ENCODE results near the gene CYB5B. TPM values are rescaled to one million over a fixed set of nuclear protein-coding genes. Genes with fewer than 3 reads are reported as not detected.

CYB5B gene
- total and polyA plus RNA-seq, 2 experiments from 2014 or later = 60.5 to 116 TPM

DNA sequence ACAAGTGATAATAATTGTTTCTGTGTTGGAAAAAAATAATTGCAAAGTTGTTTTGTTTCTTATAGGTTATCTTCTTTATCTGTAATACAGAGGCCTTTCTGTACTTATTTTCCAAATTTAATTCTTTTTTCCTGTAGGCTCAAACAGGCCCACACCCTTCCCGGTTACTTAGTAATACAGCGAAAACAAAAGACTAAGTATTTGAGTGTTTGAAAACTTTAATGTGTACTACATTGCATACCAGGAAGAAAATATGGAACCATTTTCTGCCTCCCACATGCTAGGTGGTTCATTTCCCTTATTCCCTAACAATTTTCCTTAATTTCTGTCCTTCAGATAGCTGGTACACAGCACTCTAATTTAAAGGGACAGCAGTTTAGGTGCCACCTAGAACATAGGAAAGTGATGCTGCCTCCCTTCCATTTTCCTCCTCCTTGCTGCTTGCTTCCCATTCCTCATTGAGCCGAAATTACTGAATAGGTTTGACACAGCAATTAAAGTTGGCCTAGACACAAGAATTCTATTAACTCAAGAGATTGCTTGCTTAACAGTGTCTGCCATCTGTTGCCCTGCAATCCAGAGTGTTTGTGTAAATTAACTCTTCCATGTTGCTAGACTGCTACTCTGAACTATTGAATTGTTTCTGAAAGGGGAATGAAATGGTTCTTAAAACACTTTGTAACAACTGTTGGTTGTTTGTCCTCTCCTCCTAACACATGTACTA, 24.2 kb downstream of the CYB5B start:
- TF ChIP-seq EZH2phosphoT487 (IDR thresholded peaks at IDR 0.05; ENCODE audit: low read depth, severe bottlenecking, unreplicated experiment) = no peak
- H3K4me3 ChIP-seq = no peak overlapping the region
- peak overlapping the region; percentile 39 for H3K27ac ChIP-seq
- H3K4me1 ChIP-seq (ENCODE audit: insufficient read depth) = peaks cover 17% of the 10 kb centered on the region
- H3K9me2 ChIP-seq (replicated peaks; ENCODE audit: insufficient read depth) = no peaks in the 10 kb centered on the region
- no peaks in the 10 kb centered on the region for H4K20me1 ChIP-seq (ENCODE audit: insufficient read depth, poor library complexity, severe bottlenecking)
- H2AFZ ChIP-seq = no peak overlapping the region
- no peaks in the 10 kb centered on the region for H3K9me3 ChIP-seq (ENCODE audit: low read depth)
- no peak overlapping the region for H3K4me2 ChIP-seq
- peaks cover 47% of the 10 kb centered on the region for H3K79me2 ChIP-seq
- 73% methylated on average over 3 of the region's 3 CpGs for WGBS (ENCODE audit: low lambda C conversion rate, missing lambda C conversion rate)
- no peaks in the 10 kb centered on the region for H3K27me3 ChIP-seq
- DNase-seq (ENCODE audit: low spot score) = no peak
- H3K36me3 ChIP-seq (replicated peaks; ENCODE audit: insufficient read depth, low read depth) = no peaks in the 10 kb centered on the region

DNA sequence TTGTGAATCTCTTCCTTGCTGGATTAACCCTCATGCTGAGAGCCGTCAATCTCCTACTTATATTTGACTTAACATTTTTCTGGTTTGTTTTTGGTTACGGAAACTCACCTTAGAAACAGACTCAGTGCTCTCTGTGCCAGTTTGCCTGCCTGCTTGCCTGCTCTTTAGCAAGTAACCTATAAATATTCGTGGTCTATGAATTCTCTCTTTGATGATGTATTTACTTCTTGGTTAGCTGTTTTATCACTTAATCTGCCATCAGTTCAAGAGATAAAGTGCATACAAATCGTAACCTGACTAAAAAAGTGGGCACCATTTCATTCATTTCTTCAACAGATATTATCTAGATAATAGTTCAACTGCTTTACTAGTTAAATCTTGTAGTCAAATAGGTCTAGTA, 26.7 kb downstream of the CYB5B start:
- no peak overlapping the region for H3K4me3 ChIP-seq
- no peak for DNase-seq (ENCODE audit: low spot score)
- WGBS (ENCODE audit: low lambda C conversion rate, missing lambda C conversion rate) = 65% methylated on average over 4 of the region's 4 CpGs

DNA sequence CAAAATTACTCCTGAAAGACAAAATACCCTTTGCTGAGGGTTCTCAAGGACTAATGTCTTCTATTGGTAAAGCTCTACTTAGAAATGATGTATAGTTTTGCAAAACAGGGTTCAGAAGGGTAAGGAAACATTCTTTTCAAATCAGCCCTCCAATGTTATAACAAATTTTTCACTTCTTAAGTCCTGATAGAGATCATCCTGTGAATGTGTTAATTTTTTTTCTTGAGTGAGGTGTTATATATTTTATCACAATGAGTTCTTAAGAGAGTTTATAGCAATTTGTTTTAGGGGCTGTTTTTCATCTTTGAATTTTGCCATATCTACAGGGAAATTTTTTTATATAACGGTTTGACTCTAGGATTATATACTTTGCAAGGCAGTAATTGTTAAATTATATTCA, 29.5 kb downstream of the CYB5B start:
- Histone ChIP-seq H3K27me3 (no peaks in the 10 kb centered on the region), H3K27ac (no peak overlapping the region), H3K79me2 (peaks cover 8% of the 10 kb centered on the region), H3K36me3 (replicated peaks; ENCODE audit: insufficient read depth, low read depth) (no peaks in the 10 kb centered on the region), H3K9me3 (ENCODE audit: low read depth) (no peaks in the 10 kb centered on the region), H3K4me1 (ENCODE audit: insufficient read depth) (peaks cover 4% of the 10 kb centered on the region), H4K20me1 (ENCODE audit: insufficient read depth, poor library complexity, severe bottlenecking) (no peaks in the 10 kb centered on the region), H2AFZ (no peak overlapping the region), H3K9me2 (replicated peaks; ENCODE audit: insufficient read depth) (no peaks in the 10 kb centered on the region), H3K4me2 (no peak overlapping the region), H3K4me3 (no peak overlapping the region)
- no peak for DNase-seq (ENCODE audit: low spot score)
- TF ChIP-seq, protein P1, sequence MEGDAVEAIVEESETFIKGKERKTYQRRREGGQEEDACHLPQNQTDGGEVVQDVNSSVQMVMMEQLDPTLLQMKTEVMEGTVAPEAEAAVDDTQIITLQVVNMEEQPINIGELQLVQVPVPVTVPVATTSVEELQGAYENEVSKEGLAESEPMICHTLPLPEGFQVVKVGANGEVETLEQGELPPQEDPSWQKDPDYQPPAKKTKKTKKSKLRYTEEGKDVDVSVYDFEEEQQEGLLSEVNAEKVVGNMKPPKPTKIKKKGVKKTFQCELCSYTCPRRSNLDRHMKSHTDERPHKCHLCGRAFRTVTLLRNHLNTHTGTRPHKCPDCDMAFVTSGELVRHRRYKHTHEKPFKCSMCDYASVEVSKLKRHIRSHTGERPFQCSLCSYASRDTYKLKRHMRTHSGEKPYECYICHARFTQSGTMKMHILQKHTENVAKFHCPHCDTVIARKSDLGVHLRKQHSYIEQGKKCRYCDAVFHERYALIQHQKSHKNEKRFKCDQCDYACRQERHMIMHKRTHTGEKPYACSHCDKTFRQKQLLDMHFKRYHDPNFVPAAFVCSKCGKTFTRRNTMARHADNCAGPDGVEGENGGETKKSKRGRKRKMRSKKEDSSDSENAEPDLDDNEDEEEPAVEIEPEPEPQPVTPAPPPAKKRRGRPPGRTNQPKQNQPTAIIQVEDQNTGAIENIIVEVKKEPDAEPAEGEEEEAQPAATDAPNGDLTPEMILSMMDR (IDR thresholded peaks at IDR 0.05; ENCODE audit: poor library complexity) = no peak
- TF ChIP-seq EZH2 (IDR thresholded peaks at IDR 0.05; ENCODE audit: borderline replicate concordance) (no peak), EZH2phosphoT487 (IDR thresholded peaks at IDR 0.05; ENCODE audit: low read depth, severe bottlenecking, unreplicated experiment) (no peak)
- WGBS (ENCODE audit: low lambda C conversion rate, missing lambda C conversion rate) = 96% methylated on average over 1 of the region's 1 CpG

More for the DNA sequence above, 26.7 kb downstream of the CYB5B start:
- Histone ChIP-seq H4K20me1 (ENCODE audit: insufficient read depth, poor library complexity, severe bottlenecking) (no peaks in the 10 kb centered on the region), H3K27me3 (no peaks in the 10 kb centered on the region), H3K4me1 (ENCODE audit: insufficient read depth) (peaks cover 17% of the 10 kb centered on the region), H3K4me2 (no peak overlapping the region), H3K9me3 (ENCODE audit: low read depth) (no peaks in the 10 kb centered on the region), H3K9me2 (replicated peaks; ENCODE audit: insufficient read depth) (no peaks in the 10 kb centered on the region), H2AFZ (no peak overlapping the region), H3K27ac (no peak overlapping the region), H3K79me2 (peaks cover 24% of the 10 kb centered on the region), H3K36me3 (replicated peaks; ENCODE audit: insufficient read depth, low read depth) (no peaks in the 10 kb centered on the region)
- TF ChIP-seq EZH2phosphoT487 (IDR thresholded peaks at IDR 0.05; ENCODE audit: low read depth, severe bottlenecking, unreplicated experiment) (no peak), EZH2 (IDR thresholded peaks at IDR 0.05; ENCODE audit: borderline replicate concordance) (no peak)
- TF ChIP-seq, protein P1 (IDR thresholded peaks at IDR 0.05; ENCODE audit: poor library complexity) = no peak

DNA sequence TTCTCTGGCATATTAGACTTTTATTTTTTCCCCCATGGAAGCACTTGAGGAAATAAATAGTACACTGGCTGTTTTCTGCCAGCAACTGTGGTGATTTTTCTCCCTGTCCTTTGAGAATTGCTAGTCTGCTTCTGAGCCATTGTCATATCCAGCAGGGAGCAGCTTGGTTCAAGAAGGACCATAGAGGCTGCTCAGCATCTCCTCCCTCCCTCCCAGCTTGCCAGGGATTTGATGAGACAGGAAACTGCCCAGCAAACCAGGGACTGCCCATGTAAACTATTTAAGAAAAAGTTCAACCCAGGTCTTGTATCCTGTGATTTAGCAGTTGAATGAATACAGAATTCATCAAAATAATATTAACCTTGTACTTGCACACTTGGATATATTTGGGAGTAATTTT, 39.5 kb downstream of the CYB5B start:
- H3K27ac ChIP-seq = no peak overlapping the region
- no peak for DNase-seq (ENCODE audit: low spot score)
- H3K36me3 ChIP-seq (replicated peaks; ENCODE audit: insufficient read depth, low read depth) = no peaks in the 10 kb centered on the region
- no peaks in the 10 kb centered on the region for H4K20me1 ChIP-seq (ENCODE audit: insufficient read depth, poor library complexity, severe bottlenecking)
- H3K4me3 ChIP-seq = no peak overlapping the region
- no peak overlapping the region for H2AFZ ChIP-seq
- H3K9me2 ChIP-seq (replicated peaks; ENCODE audit: insufficient read depth) = no peaks in the 10 kb centered on the region
- no peak for TF ChIP-seq EZH2phosphoT487 (IDR thresholded peaks at IDR 0.05; ENCODE audit: low read depth, severe bottlenecking, unreplicated experiment)
- no peak for TF ChIP-seq EZH2 (IDR thresholded peaks at IDR 0.05; ENCODE audit: borderline replicate concordance)
- TF ChIP-seq, protein P1 (IDR thresholded peaks at IDR 0.05; ENCODE audit: poor library complexity) = no peak
- H3K4me2 ChIP-seq = no peak overlapping the region
- no peaks in the 10 kb centered on the region for H3K27me3 ChIP-seq
- no peaks in the 10 kb centered on the region for H3K79me2 ChIP-seq
- H3K9me3 ChIP-seq (ENCODE audit: low read depth) = no peaks in the 10 kb centered on the region
- H3K4me1 ChIP-seq (ENCODE audit: insufficient read depth) = peaks cover 15% of the 10 kb centered on the region
